HepG2 (cell line): ENCODE results near the gene MED4. TPM values are rescaled to one million over a fixed set of nuclear protein-coding genes. Genes with fewer than 3 reads are reported as not detected.
A peak's percentile ranks its signal among the peaks of the same experiment; 100 is the strongest.

Experiments used
- ATF2 ChIP-seq: sonication (generic); formaldehyde crosslinking; IDR thresholded peaks from 2 replicates; pipeline ENCODE4 v1.4.0; 2020; ENCODE audit warnings: missing genetic modification reagents
- CBX1 ChIP-seq: IDR thresholded peaks from one replicate; pipeline ENCODE4 v1.6.1; 2016; ENCODE audit warnings: antibody characterized with exemption, low read depth
- CBX2 ChIP-seq, 2 experiments: fragments of 200-600 bp in 1 of 2; sonication (generic); formaldehyde crosslinking in 1 of 2; IDR thresholded peaks; 2 replicates each; pipeline versions ENCODE4 v1.7.0 to v1.8.1; 2018 to 2022; ENCODE audit warnings: low read depth in 2 of 2, low read length in 1 of 2, mild to moderate bottlenecking in 1 of 2, missing genetic modification reagents in 1 of 2
- DMAP1 ChIP-seq: IDR thresholded peaks from 2 replicates; pipeline ENCODE4 v1.6.1; 2016
- E2F1 ChIP-seq: sonication (generic); formaldehyde crosslinking; IDR thresholded peaks from 2 replicates; pipeline ENCODE4 v1.5.0; 2020; ENCODE audit warnings: missing genetic modification reagents
- JDP2 ChIP-seq: sonication (generic); formaldehyde crosslinking; IDR thresholded peaks from 2 replicates; pipeline ENCODE4 v1.8.1; 2022; ENCODE audit warnings: missing genetic modification reagents, borderline replicate concordance
- MZF1 ChIP-seq: sonication (generic); formaldehyde crosslinking; IDR thresholded peaks from 2 replicates; pipeline ENCODE4 v1.8.1; 2023; ENCODE audit warnings: mild to moderate bottlenecking, missing genetic modification reagents, borderline replicate concordance
- NFE2L2 ChIP-seq: fragments of 150-350 bp; IDR thresholded peaks from 2 replicates; pipeline ENCODE4 v1.6.1; 2014; ENCODE audit warnings: low read length
- NFKB2 ChIP-seq: sonication (generic); formaldehyde crosslinking; IDR thresholded peaks from 2 replicates; pipeline ENCODE4 v1.4.0; 2020; ENCODE audit warnings: missing genetic modification reagents, borderline replicate concordance
- NR2C2 ChIP-seq: sonication (generic); formaldehyde crosslinking; IDR thresholded peaks from 2 replicates; pipeline ENCODE4 v1.4.0; 2020; ENCODE audit warnings: missing genetic modification reagents, mild to moderate bottlenecking, moderate library complexity, borderline replicate concordance
- PLSCR1 ChIP-seq: sonication (generic); formaldehyde crosslinking; IDR thresholded peaks from 2 replicates; pipeline ENCODE4 v1.5.0; 2020; ENCODE audit warnings: missing genetic modification reagents, mild to moderate bottlenecking, borderline replicate concordance
- SRSF9 ChIP-seq: fragments of 200-400 bp; formaldehyde crosslinking; IDR thresholded peaks from 2 replicates; pipeline ENCODE4 v1.6.1; 2018; ENCODE audit warnings: borderline replicate concordance, mild to moderate bottlenecking, low read depth, low read length; ENCODE audit not compliant: insufficient read depth, poor library complexity, severe bottlenecking
- THAP11 ChIP-seq: IDR thresholded peaks from 2 replicates; pipeline ENCODE4 v1.6.1; 2016; ENCODE audit warnings: missing biosample characterization, missing genetic modification reagents
- WIZ ChIP-seq: sonication (generic); formaldehyde crosslinking; IDR thresholded peaks from 2 replicates; pipeline ENCODE4 v1.5.1; 2020; ENCODE audit warnings: mild to moderate bottlenecking, missing genetic modification reagents
- ZFP1 ChIP-seq: IDR thresholded peaks from 2 replicates; pipeline ENCODE4 v1.6.1; 2016
- ZMYM2 ChIP-seq: sonication (generic); formaldehyde crosslinking; IDR thresholded peaks from 2 replicates; pipeline ENCODE4 v1.8.0; 2022; ENCODE audit warnings: mild to moderate bottlenecking, missing genetic modification reagents
- ZNF234 ChIP-seq: sonication (generic); formaldehyde crosslinking; conservative IDR thresholded peaks from 2 replicates; pipeline ENCODE4 v1.5.1; 2020; ENCODE audit warnings: mild to moderate bottlenecking, missing genetic modification reagents
- ZNF343 ChIP-seq: sonication (generic); formaldehyde crosslinking; IDR thresholded peaks from 2 replicates; pipeline ENCODE4 v1.4.0; 2020; ENCODE audit warnings: mild to moderate bottlenecking, missing genetic modification reagents
- ZNF510 ChIP-seq: sonication (generic); formaldehyde crosslinking; IDR thresholded peaks from 2 replicates; pipeline ENCODE4 v1.4.0; 2020; ENCODE audit warnings: low read depth, mild to moderate bottlenecking, missing genetic modification reagents
- ZNF543 ChIP-seq: sonication (generic); formaldehyde crosslinking; IDR thresholded peaks from 2 replicates; pipeline ENCODE4 v1.4.0; 2020; ENCODE audit warnings: mild to moderate bottlenecking, missing genetic modification reagents
- ZNF552 ChIP-seq: sonication (generic); formaldehyde crosslinking; IDR thresholded peaks from 2 replicates; pipeline ENCODE4 v1.9.0; 2022; ENCODE audit warnings: missing genetic modification reagents, mild to moderate bottlenecking, borderline replicate concordance
- ZNF724P ChIP-seq: sonication (generic); formaldehyde crosslinking; IDR thresholded peaks from 2 replicates; pipeline ENCODE4 v1.8.0; 2022; ENCODE audit warnings: missing genetic modification reagents, borderline replicate concordance
- ZNF746 ChIP-seq: sonication (generic); formaldehyde crosslinking; IDR thresholded peaks from 2 replicates; pipeline ENCODE4 v1.8.0; 2022; ENCODE audit warnings: mild to moderate bottlenecking, missing genetic modification reagents
- ZNF772 ChIP-seq: sonication (generic); formaldehyde crosslinking; IDR thresholded peaks from 2 replicates; pipeline ENCODE4 v1.5.0; 2020; ENCODE audit warnings: mild to moderate bottlenecking, missing genetic modification reagents
- polyA plus RNA-seq, 8 experiments: library from polyadenylated mRNA; depleted of rRNA in 3 of 8; stranded (reverse) in 7 of 8; unstranded in 1 of 8; fragments of >200 nt; fragmentation: Illumina TruSeq in 4 of 8; extraction: Trizol in 4 of 8; gene quantifications; 2 replicates each; pipeline versions ENCODE4 v1.2.1 to v1.2.3, GENCODE V29; 2011 to 2016; ENCODE audit warnings: low read depth in 4 of 8, missing spikeins in 1 of 8, mixed read lengths in 1 of 8; ENCODE audit not compliant: insufficient read depth in 1 of 8
- total RNA-seq, 5 experiments: library from RNA; depleted of rRNA; stranded (reverse); fragments of >200 nt; fragmentation: Illumina TruSeq; extraction: Trizol; gene quantifications; 2 replicates each; pipeline ENCODE4 v1.2.3, GENCODE V29; 2016; ENCODE audit warnings: low read depth in 1 of 5
- TF ChIP-seq, protein P1 (sequence below): sonication (generic); formaldehyde crosslinking; IDR thresholded peaks from 2 replicates; pipeline ENCODE4 v1.9.0; 2021; ENCODE audit warnings: missing genetic modification reagents, borderline replicate concordance

Gene MED4
- total and polyA plus RNA-seq, 2 of the 13 experiments (the other 11 are each of a cell fraction or from before 2014, with no cell fraction given): 49.4 to 57.8 TPM

GRCh38 chr13:48094781-48095502 lies at the start of gene MED4 (continued):
- TF ChIP-seq NFKB2 (CRISPR knock-in tag): peak; percentile 41; the same call in 1 of the 2 replicates
- peak; percentile 94 for TF ChIP-seq THAP11
- no peak for TF ChIP-seq CBX2 (IDR thresholded peaks at IDR 0.05; ENCODE audit: low read depth, low read length)
- TF ChIP-seq CBX2 (CRISPR knock-in tag; IDR thresholded peaks at IDR 0.05; ENCODE audit: low read depth): no peak
- TF ChIP-seq ZNF552 (CRISPR knock-in tag): no peak
- no peak for TF ChIP-seq SRSF9
- TF ChIP-seq DMAP1 (CRISPR knock-in tag): peak; percentile 87; the same call in 1 of the 2 replicates
- TF ChIP-seq ZMYM2 (CRISPR knock-in tag): 0 out of 2 replicates have a peak, but pooled peaks have one; percentile 29
- TF ChIP-seq ZNF772 (CRISPR knock-in tag): peak; percentile 88
- peak; percentile 87 for TF ChIP-seq ATF2
- no peak for TF ChIP-seq ZNF343 (CRISPR knock-in tag)
- TF ChIP-seq ZNF234 (CRISPR knock-in tag): peak; percentile 88; the same call in 1 of the 2 replicates
- peak; percentile 97 for TF ChIP-seq E2F1 (CRISPR knock-in tag)
- TF ChIP-seq MZF1 (CRISPR knock-in tag): no peak
- TF ChIP-seq CBX1: peak; percentile 94
- TF ChIP-seq PLSCR1 (CRISPR knock-in tag): no peak
- TF ChIP-seq, protein P1, sequence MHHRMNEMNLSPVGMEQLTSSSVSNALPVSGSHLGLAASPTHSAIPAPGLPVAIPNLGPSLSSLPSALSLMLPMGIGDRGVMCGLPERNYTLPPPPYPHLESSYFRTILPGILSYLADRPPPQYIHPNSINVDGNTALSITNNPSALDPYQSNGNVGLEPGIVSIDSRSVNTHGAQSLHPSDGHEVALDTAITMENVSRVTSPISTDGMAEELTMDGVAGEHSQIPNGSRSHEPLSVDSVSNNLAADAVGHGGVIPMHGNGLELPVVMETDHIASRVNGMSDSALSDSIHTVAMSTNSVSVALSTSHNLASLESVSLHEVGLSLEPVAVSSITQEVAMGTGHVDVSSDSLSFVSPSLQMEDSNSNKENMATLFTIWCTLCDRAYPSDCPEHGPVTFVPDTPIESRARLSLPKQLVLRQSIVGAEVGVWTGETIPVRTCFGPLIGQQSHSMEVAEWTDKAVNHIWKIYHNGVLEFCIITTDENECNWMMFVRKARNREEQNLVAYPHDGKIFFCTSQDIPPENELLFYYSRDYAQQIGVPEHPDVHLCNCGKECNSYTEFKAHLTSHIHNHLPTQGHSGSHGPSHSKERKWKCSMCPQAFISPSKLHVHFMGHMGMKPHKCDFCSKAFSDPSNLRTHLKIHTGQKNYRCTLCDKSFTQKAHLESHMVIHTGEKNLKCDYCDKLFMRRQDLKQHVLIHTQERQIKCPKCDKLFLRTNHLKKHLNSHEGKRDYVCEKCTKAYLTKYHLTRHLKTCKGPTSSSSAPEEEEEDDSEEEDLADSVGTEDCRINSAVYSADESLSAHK (CRISPR knock-in tag): no peak
- no peak for TF ChIP-seq WIZ (CRISPR knock-in tag)
- peak; percentile 40; the same call in 1 of the 2 replicates for TF ChIP-seq NR2C2
- TF ChIP-seq NFE2L2: no peak
- no peak for TF ChIP-seq JDP2 (CRISPR knock-in tag)
- TF ChIP-seq ZNF510 (CRISPR knock-in tag): 0 out of 2 replicates have a peak, but pooled peaks have one; percentile 50
- TF ChIP-seq ZNF724P (CRISPR knock-in tag): no peak; the same call in 1 of the 2 replicates
- TF ChIP-seq ZNF746: 0 out of 2 replicates have a peak, but pooled peaks have one; percentile 34
- TF ChIP-seq ZFP1 (CRISPR knock-in tag): peak; percentile 34; the same call in 1 of the 2 replicates
- 0 out of 2 replicates have a peak, but pooled peaks have one; percentile 45 for TF ChIP-seq ZNF543 (CRISPR knock-in tag)
